Activated CD4-positive, alpha-beta T cell treated with anti-CD3 and anti-CD28 coated beads, Interleukin-2, amount 50 U/mL, for 4 hours (primary cell): Measurements from ENCODE around the gene OXLD1.
"Not testable (repeated sequence)": the region's sequence is repeated elsewhere in the genome, so short reads cannot be mapped to it uniquely, and the experiment has no call there.

Source experiments
- DNase-seq, 2 experiments: peaks; one replicate each; pipeline ENCODE4 v3.0.0-alpha.2; 2020

OXLD1 gene

GRCh38 chr17:81648707-81649085, 17.7 kb downstream of the OXLD1 start:
- DNase-seq = no peak

DNA sequence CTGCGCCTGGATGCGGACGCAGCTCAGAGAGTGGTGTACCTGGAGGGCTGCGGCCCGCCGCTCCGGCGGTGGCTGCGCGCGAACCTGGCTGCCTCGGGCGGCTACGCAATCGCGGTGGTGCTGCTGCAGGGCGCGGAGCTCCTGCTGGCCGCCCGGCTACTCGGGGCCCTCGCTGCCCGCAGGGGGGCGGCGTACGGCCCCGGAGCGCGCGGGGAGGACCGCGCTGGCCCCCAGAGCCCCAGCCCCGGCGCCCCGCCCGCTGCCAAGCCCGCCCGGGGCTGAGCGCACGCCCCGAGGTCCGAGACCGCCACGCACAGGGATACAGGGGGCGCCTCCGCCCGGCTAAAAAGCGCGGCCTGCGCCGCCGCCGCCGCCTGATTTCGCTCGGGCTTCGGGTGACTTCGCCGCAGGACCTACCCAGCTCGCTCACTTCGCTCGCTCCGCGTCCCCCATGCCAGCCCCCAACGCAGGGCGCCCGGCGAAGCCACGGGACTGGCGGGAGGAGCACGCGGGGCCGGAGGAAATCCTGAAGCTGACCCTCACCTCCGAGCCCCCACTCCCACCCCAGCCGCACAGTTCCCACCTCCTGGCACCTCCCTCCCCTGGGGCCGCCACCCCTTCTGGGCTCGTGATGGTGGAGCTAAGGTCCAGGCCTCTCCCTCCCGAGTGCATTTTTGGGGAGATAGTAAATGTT, 18.2 kb downstream of the OXLD1 start:
- no peak for DNase-seq

DNA sequence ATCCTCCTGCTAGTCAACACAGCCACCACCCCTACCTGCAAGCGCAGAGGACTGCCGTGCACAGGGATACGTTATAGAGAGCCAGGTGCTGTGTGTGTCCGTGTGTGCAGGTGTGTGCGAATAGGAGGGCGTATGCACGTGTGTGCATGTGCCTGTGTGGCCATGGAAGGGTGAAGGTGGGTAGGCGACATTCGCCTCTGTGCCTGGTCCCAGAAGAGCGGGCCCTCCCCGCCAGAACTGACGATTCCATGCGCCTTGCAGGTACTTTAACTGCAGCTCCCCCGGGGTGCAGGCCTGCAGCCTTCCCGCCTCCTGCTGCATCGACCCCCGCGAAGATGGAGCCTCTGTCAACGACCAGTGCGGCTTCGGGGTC, 18.8 kb downstream of the OXLD1 start:
- no peak for DNase-seq

GRCh38 chr17:81646869-81647600, 19.4 kb downstream of the OXLD1 start:
- no peak for DNase-seq

DNA sequence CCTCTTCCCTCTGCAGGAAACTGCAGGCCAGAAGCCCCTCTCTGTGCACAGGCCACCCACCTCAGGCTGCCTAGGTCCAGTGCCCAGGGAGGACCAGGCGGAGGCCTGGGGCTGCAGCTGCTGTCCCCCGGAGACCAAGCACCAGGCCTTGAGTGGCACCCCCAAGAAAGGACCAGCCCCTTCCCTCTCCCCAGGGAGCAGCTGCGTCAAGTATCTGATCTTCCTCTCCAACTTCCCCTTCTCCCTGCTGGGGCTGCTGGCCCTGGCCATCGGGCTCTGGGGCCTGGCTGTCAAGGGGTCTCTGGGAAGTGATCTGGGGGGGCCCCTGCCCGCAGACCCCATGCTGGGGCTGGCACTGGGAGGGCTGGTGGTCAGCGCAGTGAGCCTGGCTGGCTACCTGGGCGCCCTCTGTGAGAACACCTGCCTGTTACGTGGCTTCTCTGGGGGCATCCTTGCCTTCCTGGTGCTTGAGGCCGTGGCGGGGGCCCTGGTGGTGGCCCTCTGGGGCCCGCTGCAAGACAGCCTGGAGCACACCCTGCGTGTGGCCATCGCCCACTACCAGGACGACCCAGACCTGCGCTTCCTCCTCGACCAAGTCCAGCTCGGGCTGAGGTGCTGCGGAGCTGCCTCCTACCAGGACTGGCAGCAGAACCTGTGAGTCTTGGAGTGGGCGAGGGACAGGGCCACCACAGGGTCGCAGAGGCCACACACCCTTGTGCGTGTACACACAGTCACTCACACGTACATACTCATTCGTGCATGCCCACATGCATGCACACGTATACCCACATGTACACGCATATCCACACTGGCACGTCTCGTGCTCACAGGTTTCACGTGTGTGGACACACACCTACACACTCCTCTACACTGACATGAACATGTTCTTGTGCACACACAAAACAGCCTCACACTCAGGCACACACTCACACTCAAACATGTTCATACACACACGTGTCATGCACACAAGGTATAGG, 21.1 kb downstream of the OXLD1 start:
- DNase-seq = no peak

DNA sequence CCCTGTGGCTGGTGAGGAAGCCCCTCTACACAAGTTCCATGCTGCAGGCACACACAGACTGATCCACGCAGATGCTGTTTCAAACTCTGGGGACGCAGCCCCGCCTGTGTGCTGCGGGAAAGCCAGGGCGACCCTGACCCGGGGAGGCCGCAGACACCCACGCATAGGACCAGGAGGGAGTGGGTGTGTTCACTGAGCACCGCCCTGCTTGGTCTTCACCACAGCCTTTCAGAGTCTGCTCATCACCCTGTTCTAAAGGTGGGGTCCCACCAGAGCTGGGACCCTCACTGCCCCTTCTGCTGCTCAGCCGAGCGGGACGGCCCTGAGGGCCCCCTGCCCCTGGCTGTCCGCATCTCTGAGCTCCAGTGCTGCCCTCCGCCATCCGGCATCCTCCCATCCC, 21.9 kb downstream of the OXLD1 start:
- no peak for DNase-seq

GRCh38 chr17:81641825-81642489, 24.4 kb downstream of the OXLD1 start:
- DNase-seq = no peak

GRCh38 chr17:81640011-81640410, 26.4 kb downstream of the OXLD1 start:
- no peak for DNase-seq

GRCh38 chr17:81638683-81639082, 27.7 kb downstream of the OXLD1 start:
- no peak for DNase-seq

DNA sequence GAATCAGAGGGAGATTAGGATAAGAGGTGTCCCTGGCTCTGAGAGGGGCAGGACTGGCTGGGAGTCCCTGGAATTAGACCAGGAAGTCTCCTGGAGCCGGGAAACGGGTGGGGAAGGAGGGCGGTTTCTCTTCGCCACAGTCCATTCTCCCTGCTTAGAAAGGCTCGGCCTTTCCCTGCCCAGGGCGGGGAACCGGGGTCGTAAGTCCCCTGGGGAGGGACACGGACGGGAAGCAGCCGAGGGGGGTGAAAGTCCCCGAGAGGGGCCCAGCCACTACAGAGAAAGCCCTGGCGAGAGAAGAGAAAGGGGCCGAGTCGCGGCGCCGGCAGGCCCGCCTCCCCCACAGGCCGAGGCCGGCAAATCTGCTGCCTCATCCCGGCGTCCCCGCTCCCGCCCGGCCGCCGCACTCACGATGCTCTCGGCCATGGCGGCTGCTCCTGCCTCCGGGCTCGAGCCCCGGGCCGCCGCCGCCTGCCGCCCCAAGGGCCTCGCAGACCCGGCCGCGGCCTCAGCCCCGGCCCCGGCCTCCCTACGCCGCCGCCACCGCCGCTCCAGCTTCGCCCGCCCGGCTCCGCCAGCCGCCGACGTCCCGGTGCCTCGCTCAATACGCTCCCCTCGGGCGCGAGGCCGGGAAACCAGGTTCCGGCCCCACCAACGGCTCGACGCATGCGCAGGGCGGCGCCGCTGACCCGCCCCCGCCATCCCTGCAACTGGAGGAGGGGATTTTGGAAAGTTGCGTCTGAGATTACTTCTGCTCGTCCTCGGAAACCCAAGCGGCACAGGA, 29.7 kb downstream of the OXLD1 start, which contains the start of the genes NPLOC4 and TSPAN10:
Gene NPLOC4 (minus strand): TSS at position 608 of the 784 bp plus-strand sequence. CDS start 182 bp downstream, at position 426.
Gene TSPAN10 (plus strand): TSS at position 692 of the 784 bp plus-strand sequence. CDS start 5,217 bp downstream, outside the sequence.
- DNase-seq = peak; percentile 70 to 79

DNA sequence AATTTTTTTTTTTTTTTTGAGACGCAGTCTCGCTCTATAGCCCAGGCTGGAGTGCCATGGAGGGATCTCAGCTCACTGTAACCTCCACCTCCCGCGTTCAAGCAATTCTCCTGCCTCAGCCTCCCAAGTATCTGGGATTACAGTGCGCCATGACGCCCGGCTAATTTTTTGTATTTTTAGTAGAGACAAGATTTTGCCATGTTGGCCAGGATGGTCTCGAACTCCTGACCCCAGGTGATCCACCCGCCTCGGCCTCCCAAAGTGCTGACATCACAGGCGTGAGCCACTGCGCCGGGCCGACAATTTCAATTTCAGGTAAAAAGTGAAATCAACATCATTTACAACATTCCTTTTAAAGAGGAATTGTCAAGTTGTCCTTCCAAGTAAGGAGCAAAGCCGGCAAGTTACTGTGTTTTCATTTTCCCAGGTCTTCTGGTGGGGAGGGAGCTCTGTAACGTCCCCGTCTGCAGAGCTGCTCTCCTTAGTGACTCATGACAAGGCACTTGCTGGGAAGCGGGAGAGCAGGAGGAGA, 30.4 kb downstream of the OXLD1 start:
- DNase-seq = no peak

DNA sequence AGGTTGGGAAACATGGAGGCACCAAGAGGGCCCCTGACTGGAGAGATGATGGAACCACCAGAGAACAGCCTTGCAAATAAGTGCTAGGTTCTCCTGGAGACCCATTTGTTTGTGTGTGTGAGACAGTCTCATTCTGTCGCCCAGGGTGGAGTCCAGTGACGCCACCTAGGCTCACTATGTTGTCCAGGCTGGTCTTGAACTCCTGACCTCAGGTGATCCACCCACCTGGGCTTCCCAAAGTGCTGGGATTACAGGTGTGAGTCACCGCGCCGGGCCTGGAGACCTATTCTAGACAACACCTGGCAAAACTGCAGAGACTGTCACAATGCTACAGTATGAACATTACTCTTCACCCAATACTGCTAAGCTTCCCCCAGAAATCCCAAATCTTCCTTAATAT, 31.0 kb downstream of the OXLD1 start:
- DNase-seq = no peak

- no peak for DNase-seq
Observed at GRCh38 chr17:81631482-81631881, 34.9 kb downstream of the OXLD1 start.

DNA sequence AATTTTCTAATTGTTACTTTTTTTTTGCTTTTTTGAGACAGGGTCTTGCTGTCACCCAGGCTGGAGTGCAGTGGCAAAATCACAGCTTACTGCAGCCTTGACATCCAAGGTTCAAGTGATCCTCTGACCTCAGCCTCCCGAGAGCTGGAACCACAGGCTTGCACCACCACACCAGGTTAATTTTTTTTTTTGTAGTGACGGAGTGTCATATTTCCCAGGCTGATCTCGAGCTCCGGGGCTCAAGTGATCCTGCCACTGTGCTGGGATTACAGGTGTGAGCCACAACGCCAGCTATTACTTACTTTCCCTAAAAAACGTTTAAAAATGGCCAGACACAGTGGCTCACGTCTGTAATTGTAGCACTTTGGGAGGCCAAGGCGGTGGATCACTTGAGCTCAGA, 36.1 kb downstream of the OXLD1 start:
- no peak for DNase-seq

GRCh38 chr17:81621494-81622130, 44.8 kb downstream of the OXLD1 start:
- no peak for DNase-seq

GRCh38 chr17:81618307-81618706, 48.1 kb downstream of the OXLD1 start:
- not testable (repeated sequence) for DNase-seq

DNA sequence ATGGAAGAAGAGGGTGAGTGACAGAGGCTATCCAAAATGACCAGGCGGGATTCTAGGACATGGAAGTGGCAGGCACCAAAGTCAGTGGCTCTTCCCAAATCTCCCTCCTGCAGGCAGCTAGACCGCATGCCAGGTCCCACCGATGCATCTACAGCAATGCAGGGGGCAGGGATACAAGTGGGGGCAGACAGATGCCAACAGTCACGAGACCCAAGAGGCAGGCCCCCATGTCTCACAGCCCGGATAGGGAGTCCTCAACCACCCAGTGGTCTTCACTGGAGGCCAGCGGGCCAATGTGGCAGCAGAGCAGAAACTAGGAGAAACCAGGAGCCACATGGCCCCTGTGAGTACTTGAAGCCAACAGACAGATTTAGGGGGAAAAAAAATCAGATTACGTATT, 49.5 kb downstream of the OXLD1 start:
- DNase-seq = no peak

DNA sequence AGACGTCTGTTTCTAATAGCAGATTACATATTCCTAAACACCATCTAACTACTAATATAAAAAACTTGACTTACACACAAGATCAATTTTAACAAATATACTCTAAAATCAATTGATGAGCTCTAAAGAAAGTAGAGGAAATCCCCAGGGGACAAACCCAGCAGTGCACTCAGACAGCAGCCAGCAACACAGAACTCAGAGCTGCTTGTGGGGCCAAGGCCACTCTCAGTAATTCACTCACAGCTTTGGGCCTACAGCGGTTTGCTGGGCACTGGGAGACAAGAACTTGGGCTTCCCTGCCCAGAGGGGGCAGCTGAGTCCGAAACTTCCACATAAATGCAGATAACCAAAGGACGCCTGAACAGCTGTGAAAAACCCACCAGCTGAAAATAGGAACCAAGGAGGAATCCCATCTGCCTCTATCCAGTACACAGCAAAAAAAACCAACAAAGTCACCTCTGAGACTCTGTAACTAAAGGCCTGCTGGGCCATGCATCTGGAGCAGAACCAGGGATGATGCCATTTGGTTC, 50.9 kb downstream of the OXLD1 start:
- no peak for DNase-seq
